Cardiac fibroblast (primary cell): ENCODE data around the gene ASTN2.

ENCODE experiments used
- DNase-seq, 2 donors: peaks; one replicate each; pipeline versions ENCODE4 v3.0.0 to v3.0.0-alpha.2; 2010; ENCODE audit warnings: low read depth in 2 of 2
- H3K4me3 ChIP-seq, 2 donors: replicated peaks in 1 of 2; 1 replicate in 1 of 2; 2 replicates in 1 of 2; pipeline ENCODE4 v1.5.1; 2011; ENCODE audit warnings: low read depth in 2 of 2, low read length in 2 of 2, mild to moderate bottlenecking in 2 of 2, moderate library complexity in 1 of 2
- CTCF ChIP-seq: IDR thresholded peaks from one replicate; pipeline ENCODE4 v1.5.1; 2011; ENCODE audit warnings: low read depth, mild to moderate bottlenecking, low read length, inconsistent platforms

Gene ASTN2

DNA sequence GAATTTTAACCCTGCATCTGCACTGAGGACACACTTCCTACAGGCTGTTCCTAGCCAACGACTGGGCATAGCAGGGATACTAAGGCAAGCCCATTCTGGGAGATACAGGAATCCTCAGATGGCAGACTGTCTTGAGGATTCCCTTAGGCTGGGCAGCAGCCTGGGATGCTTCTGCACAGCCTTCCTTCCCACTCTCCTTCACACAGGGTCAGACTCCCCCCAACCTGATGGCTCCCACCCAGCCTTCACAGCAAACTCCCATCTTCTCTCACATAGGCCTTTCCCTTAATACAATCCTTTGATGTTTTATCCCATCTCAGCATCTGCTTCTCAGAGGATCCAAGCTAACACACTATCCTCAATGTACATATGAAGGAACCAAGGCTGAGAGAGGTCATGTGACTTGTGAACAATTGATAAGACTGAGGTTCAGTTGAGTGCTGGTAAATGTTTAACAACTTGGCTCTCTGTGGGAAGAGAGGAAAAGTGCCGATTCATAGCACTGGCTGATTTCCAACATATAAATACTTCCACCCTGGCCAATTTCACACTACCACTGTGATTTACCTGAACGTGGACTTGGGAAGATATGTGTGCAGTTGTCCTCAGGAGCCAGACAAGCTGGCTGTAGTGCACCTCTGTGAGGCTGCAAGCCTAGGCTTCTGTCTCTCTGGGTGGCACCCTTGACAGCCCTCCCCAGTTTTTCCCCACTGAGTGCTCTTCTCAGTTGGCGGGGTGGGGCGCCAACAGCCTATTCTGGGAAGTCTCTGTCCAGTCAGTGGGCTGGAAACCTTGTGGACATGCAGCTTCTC, 848.0 kb downstream of the ASTN2 start:
- DNase-seq: peak; percentile 42 to 74
- no peak for TF ChIP-seq CTCF
- no peak overlapping the region for H3K4me3 ChIP-seq

DNA sequence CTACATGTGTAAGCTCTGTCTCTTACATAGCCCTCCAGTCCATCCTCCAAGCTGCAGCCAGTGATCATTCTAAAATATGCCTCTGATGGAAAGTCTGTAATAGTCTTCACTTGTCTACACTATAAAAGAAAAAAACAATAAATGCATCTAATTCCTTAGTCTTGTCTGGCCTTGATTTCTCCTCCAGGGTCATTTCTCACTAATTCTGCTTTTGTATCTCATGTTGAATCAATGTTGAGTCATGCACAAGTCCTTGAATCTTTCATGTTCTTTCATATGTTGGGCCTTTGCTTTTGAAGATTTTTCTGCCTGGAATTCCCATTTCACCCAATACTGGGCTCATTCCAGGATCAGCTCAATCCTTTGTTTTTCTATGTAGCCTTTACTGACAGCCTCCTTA, 848.9 kb downstream of the ASTN2 start:
- no peak for DNase-seq
- H3K4me3 ChIP-seq: no peak overlapping the region
- no peak for TF ChIP-seq CTCF

DNA sequence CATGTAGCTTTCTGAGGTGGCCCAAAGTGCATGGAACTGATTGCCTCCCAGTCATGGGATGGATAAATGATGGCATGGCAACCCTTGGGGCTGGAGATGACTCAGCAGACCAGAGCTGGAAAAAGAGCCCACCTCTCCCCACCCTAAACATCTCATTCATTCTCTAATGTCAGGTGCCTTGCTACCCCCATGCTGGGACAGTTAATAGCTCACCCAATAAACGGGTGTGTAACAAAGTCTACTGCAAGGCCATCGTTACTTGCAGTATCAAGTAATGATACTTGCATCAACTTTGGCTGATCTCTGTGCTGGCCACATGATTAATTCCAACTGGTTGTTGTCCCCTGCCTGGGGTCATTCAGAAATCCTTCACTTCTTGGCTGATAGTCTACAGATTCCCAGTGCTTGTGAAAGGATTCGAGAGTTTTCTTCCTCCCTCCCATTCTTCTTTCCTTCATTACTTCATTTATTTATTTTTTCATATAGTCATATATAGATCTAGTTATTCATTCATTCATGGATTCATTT, 850.5 kb downstream of the ASTN2 start:
- TF ChIP-seq CTCF: no peak
- DNase-seq: no peak
- H3K4me3 ChIP-seq: no peak overlapping the region

GRCh38 chr9:116558818-116559540, 855.9 kb downstream of the ASTN2 start:
- TF ChIP-seq CTCF: no peak
- no peak for DNase-seq
- no peak overlapping the region for H3K4me3 ChIP-seq

GRCh38 chr9:116558035-116558434, 856.8 kb downstream of the ASTN2 start:
- DNase-seq: no peak
- TF ChIP-seq CTCF: no peak
- no peak overlapping the region for H3K4me3 ChIP-seq

DNA sequence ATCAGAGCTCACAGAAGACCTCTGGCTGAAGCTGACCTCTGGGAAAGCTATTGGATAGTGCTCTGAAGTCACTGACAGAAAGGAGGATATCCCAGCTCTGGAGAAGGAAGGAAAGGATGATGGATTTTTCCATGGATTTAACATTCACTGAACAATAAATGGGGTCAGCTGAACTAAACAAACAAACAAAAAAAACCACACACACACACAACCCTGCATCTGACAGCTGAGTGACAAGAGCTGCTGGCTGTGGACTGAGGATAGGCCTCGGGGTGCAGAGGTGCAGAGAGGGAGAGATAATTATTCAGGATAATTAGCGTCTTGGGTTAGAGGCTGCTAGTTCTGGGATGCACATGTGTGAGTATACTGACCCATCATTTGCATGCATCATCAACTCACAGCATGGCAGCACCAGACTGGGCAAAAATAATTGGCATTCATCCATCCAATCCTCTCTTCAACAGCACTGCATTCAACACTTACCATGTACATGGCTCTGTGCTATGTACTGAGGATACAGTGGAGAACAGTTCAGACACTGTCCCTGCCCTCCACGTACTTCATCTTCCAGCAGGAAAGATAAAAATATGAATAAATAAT, 859.2 kb downstream of the ASTN2 start:
- no peak overlapping the region for H3K4me3 ChIP-seq
- TF ChIP-seq CTCF: no peak
- DNase-seq: no peak
